Stimulated activated CD4-positive, alpha-beta T cell treated with anti-CD3 and anti-CD28 coated beads, Interleukin-1b, Interleukin-23, amount 100 ng/mL, for 24 hours (primary cell): ENCODE measurements around the gene ZNF652.

Source experiments
- DNase-seq, 4 experiments: peaks; one replicate each; pipeline ENCODE4 v3.0.0-alpha.2; 2020; ENCODE audit warnings: low read depth in 4 of 4, low spot score in 1 of 4

The ZNF652 gene

GRCh38 chr17:49359990-49360795, 1.9 kb downstream of the ZNF652 start:
- no peak for DNase-seq

GRCh38 chr17:49358641-49359247, 3.3 kb downstream of the ZNF652 start:
- no peak for DNase-seq

GRCh38 chr17:49357516-49357915, 4.5 kb downstream of the ZNF652 start:
- DNase-seq: no peak

- DNase-seq: no peak
Observed at GRCh38 chr17:49356320-49356719, 5.7 kb downstream of the ZNF652 start.

- DNase-seq: no peak
Observed at GRCh38 chr17:49353607-49354006, 8.4 kb downstream of the ZNF652 start.

- no peak for DNase-seq
Observed at GRCh38 chr17:49352587-49353154, 9.4 kb downstream of the ZNF652 start.

GRCh38 chr17:49351572-49352140, 10.4 kb downstream of the ZNF652 start:
- no peak for DNase-seq

GRCh38 chr17:49349541-49349940, 12.5 kb downstream of the ZNF652 start:
- DNase-seq: no peak

- no peak for DNase-seq
Observed at GRCh38 chr17:49344914-49345313, 17.1 kb downstream of the ZNF652 start.

- no peak for DNase-seq
Observed at GRCh38 chr17:49343273-49343672, 18.8 kb downstream of the ZNF652 start.

- no peak for DNase-seq
Observed at GRCh38 chr17:49342575-49342936, 19.5 kb downstream of the ZNF652 start.

- DNase-seq: no peak
Observed at GRCh38 chr17:49341356-49341755, 20.7 kb downstream of the ZNF652 start.

GRCh38 chr17:49339354-49339753, 22.7 kb downstream of the ZNF652 start:
- DNase-seq: no peak

- DNase-seq: no peak
Observed at GRCh38 chr17:49338883-49339282, 23.2 kb downstream of the ZNF652 start.

- no peak for DNase-seq
Observed at GRCh38 chr17:49337884-49338283, 24.2 kb downstream of the ZNF652 start.

- no peak for DNase-seq
Observed at GRCh38 chr17:49334744-49335512, 27.1 kb downstream of the ZNF652 start.

- no peak for DNase-seq
Observed at GRCh38 chr17:49333804-49334203, 28.2 kb downstream of the ZNF652 start.

GRCh38 chr17:49327835-49328784, 33.9 kb downstream of the ZNF652 start:
- no peak for DNase-seq

- no peak for DNase-seq
Observed at GRCh38 chr17:49325980-49326379, 36.1 kb downstream of the ZNF652 start.

GRCh38 chr17:49318435-49318965, 43.5 kb downstream of the ZNF652 start:
- no peak for DNase-seq
